GM12878 (cell line): ENCODE data around the gene PPP1R37. TPM values are rescaled to one million over a fixed set of nuclear protein-coding genes. Genes with fewer than 3 reads are reported as not detected.

ENCODE experiments used
- BHLHE40 ChIP-seq, 2 experiments: fragments of 450-650 bp in 1 of 2; IDR thresholded peaks; 2 replicates each; pipeline ENCODE4 v1.6.1; 2011 to 2017; ENCODE audit warnings: low read depth in 2 of 2, borderline replicate concordance in 1 of 2, improper control_type of control experiment in 1 of 2, low read length in 1 of 2, mild to moderate bottlenecking in 1 of 2
- CBFB ChIP-seq: IDR thresholded peaks from 2 replicates; pipeline ENCODE4 v1.6.1; 2016; ENCODE audit warnings: antibody characterized with exemption, low read depth
- CHD2 ChIP-seq: IDR thresholded peaks from 2 replicates; pipeline ENCODE4 v1.6.1; 2011; ENCODE audit warnings: low read depth, low read length, improper control_type of control experiment, borderline replicate concordance
- DPF2 ChIP-seq: fragments of 450-650 bp; IDR thresholded peaks from 2 replicates; pipeline ENCODE4 v1.6.1; 2017; ENCODE audit warnings: mild to moderate bottlenecking
- GATAD2B ChIP-seq: fragments of 450-650 bp; conservative IDR thresholded peaks from 2 replicates; pipeline ENCODE4 v1.6.1; 2017; ENCODE audit warnings: low read depth, mild to moderate bottlenecking, moderate library complexity
- HDGF ChIP-seq: fragments of 450-650 bp; IDR thresholded peaks from 2 replicates; pipeline ENCODE4 v1.6.1; 2016; ENCODE audit warnings: antibody characterized with exemption
- IKZF1 ChIP-seq: fragments of 450-650 bp; conservative IDR thresholded peaks from 2 replicates; pipeline ENCODE4 v1.6.1; 2017; ENCODE audit warnings: antibody characterized with exemption, mild to moderate bottlenecking
- MEF2B ChIP-seq: fragments of 450-650 bp; IDR thresholded peaks from 2 replicates; pipeline ENCODE4 v1.6.1; 2018; ENCODE audit warnings: mild to moderate bottlenecking, moderate library complexity; ENCODE audit not compliant: partially characterized antibody, poor library complexity, severe bottlenecking
- MTA2 ChIP-seq: fragments of 450-650 bp; IDR thresholded peaks from 2 replicates; pipeline ENCODE4 v1.6.1; 2016; ENCODE audit warnings: low read depth, mild to moderate bottlenecking, moderate library complexity
- MYB ChIP-seq: fragments of 150-350 bp; IDR thresholded peaks from 2 replicates; pipeline ENCODE4 v1.6.1; 2014; ENCODE audit warnings: mild to moderate bottlenecking, low read depth, low read length, borderline replicate concordance
- NBN ChIP-seq: fragments of 450-650 bp; IDR thresholded peaks from 2 replicates; pipeline ENCODE4 v1.6.1; 2016
- NR2C2 ChIP-seq: IDR thresholded peaks from 2 replicates; pipeline ENCODE4 v1.6.1; 2011; ENCODE audit warnings: borderline replicate concordance, low read depth; ENCODE audit not compliant: control insufficient read depth, insufficient read length
- NR2F1 ChIP-seq: fragments of 450-650 bp; conservative IDR thresholded peaks from 2 replicates; pipeline ENCODE4 v1.6.1; 2017; ENCODE audit warnings: mild to moderate bottlenecking
- RAD51 ChIP-seq: fragments of 450-650 bp; IDR thresholded peaks from 2 replicates; pipeline ENCODE4 v1.6.1; 2016; ENCODE audit warnings: moderate library complexity, mild to moderate bottlenecking, inconsistent platforms
- RUNX3 ChIP-seq: IDR thresholded peaks from 2 replicates; pipeline ENCODE4 v1.6.1; 2012; ENCODE audit warnings: low read length, inconsistent platforms
- YBX1 ChIP-seq: fragments of 450-650 bp; IDR thresholded peaks from 2 replicates; pipeline ENCODE4 v1.6.1; 2016; ENCODE audit warnings: antibody characterized with exemption
- ZSCAN29 ChIP-seq: fragments of 450-650 bp; IDR thresholded peaks from 2 replicates; pipeline ENCODE4 v1.6.1; 2017; ENCODE audit warnings: mild to moderate bottlenecking, moderate library complexity
- polyA plus RNA-seq, 11 experiments: library from polyadenylated mRNA; depleted of rRNA in 4 of 11; unstranded in 6 of 11; stranded (reverse) in 5 of 11; fragments of >200 nt; fragmentation: Nextera tagmentation in 4 of 11; fragmentation: Illumina TruSeq in 1 of 11; extraction: Ambion mirVana in 4 of 11; extraction: Trizol in 1 of 11; gene quantifications; 1 replicate in 1 of 11; 2 replicates in 10 of 11; pipeline versions ENCODE4 v1.2.1 to v1.2.3, GENCODE V29; 2011 to 2016; ENCODE audit warnings: inconsistent platforms in 2 of 11, missing spikeins in 2 of 11, low read depth in 1 of 11
- total RNA-seq, 4 experiments: library from RNA; depleted of rRNA in 3 of 4; stranded (reverse); fragments of >200 nt in 3 of 4; fragmentation: Illumina TruSeq in 1 of 4; extraction: Trizol in 1 of 4; gene quantifications; 2 replicates each; pipeline versions ENCODE4 v1.2.1 to v1.2.3, GENCODE V29; 2013 to 2021
- TF ChIP-seq, protein P1 (sequence below): IDR thresholded peaks from 2 replicates; pipeline ENCODE4 v1.6.1; 2012; ENCODE audit warnings: low read depth, low read length, improper control_type of control experiment
- TF ChIP-seq, protein P2 (sequence below): fragments of 450-650 bp; IDR thresholded peaks from 2 replicates; pipeline ENCODE4 v1.6.1; 2016; ENCODE audit warnings: mild to moderate bottlenecking

The PPP1R37 gene
- total and polyA plus RNA-seq, 10 of the 15 experiments (the other 5 are each of a cell fraction or from before 2014, with no cell fraction given): 0.09 to 21.3 (median 5.1) TPM; not detected in 1

DNA sequence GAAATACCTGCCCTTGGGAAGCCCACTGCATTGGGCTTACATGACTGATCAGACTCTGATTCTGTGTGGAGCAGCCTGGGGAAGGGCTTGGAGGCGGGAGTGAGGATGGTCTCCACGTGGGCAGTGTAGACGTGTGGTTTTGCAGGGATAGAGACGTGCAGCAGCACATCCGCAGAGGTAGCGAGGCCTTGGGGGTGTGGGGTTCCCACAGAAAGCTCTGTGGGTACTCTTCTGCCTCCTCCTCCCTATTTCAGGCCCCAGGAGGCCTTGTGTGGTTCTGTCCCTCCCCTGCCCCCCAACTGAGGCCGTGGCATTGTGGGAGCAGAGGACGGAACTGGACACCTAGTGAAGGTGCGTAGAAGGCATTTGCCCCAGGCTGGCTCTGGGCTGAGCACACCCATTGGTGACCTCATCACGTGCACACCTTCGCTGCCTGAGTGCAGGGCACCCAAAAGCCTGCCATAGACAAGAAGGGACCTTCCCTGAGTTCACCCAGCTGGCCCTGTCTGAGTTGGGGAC is 28.9 kb downstream of the PPP1R37 start (continued):
- TF ChIP-seq CHD2 (peak; percentile 25; the same call in 1 of the 2 replicates), ZSCAN29 (peak; percentile 79; the same call in 1 of the 2 replicates), IKZF1 (peak; percentile 72), MYB (no peak), HDGF (0 out of 2 replicates have a peak, but pooled peaks have one; percentile 50), CBFB (no peak), RAD51 (peak; percentile 34; the same call in 1 of the 2 replicates), NR2C2 (no peak), DPF2 (0 out of 2 replicates have a peak, but pooled peaks have one; percentile 49), MEF2B (peak; percentile 90), MTA2 (peak; percentile 65), GATAD2B (peak; percentile 68), BHLHE40 (IDR thresholded peaks at IDR 0.05; ENCODE audit: borderline replicate concordance in 1 of 2, low read depth in 2 of 2, low read length in 1 of 2) (peak; percentile 56 to 93; a peak in 3 of 4 replicates), RUNX3 (peak; percentile 35; the same call in 1 of the 2 replicates), NR2F1 (peak; percentile 57; the same call in 1 of the 2 replicates), YBX1 (no peak), NBN (peak; percentile 67; the same call in 1 of the 2 replicates)
- TF ChIP-seq, protein P1, sequence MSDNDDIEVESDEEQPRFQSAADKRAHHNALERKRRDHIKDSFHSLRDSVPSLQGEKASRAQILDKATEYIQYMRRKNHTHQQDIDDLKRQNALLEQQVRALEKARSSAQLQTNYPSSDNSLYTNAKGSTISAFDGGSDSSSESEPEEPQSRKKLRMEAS: 0 out of 2 replicates have a peak, but pooled peaks have one; percentile 23
- TF ChIP-seq, protein P2, sequence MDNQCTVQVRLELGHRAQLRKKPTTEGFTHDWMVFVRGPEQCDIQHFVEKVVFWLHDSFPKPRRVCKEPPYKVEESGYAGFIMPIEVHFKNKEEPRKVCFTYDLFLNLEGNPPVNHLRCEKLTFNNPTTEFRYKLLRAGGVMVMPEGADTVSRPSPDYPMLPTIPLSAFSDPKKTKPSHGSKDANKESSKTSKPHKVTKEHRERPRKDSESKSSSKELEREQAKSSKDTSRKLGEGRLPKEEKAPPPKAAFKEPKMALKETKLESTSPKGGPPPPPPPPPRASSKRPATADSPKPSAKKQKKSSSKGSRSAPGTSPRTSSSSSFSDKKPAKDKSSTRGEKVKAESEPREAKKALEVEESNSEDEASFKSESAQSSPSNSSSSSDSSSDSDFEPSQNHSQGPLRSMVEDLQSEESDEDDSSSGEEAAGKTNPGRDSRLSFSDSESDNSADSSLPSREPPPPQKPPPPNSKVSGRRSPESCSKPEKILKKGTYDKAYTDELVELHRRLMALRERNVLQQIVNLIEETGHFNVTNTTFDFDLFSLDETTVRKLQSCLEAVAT: peak; percentile 88; the same call in 1 of the 2 replicates
